ENCODE results near the gene CROCC2. TPM values are rescaled to one million over a fixed set of nuclear protein-coding genes. Genes with fewer than 3 reads are reported as not detected.

Gene CROCC2
- total RNA-seq, 4 donors from 2014 or later: not detected

DNA sequence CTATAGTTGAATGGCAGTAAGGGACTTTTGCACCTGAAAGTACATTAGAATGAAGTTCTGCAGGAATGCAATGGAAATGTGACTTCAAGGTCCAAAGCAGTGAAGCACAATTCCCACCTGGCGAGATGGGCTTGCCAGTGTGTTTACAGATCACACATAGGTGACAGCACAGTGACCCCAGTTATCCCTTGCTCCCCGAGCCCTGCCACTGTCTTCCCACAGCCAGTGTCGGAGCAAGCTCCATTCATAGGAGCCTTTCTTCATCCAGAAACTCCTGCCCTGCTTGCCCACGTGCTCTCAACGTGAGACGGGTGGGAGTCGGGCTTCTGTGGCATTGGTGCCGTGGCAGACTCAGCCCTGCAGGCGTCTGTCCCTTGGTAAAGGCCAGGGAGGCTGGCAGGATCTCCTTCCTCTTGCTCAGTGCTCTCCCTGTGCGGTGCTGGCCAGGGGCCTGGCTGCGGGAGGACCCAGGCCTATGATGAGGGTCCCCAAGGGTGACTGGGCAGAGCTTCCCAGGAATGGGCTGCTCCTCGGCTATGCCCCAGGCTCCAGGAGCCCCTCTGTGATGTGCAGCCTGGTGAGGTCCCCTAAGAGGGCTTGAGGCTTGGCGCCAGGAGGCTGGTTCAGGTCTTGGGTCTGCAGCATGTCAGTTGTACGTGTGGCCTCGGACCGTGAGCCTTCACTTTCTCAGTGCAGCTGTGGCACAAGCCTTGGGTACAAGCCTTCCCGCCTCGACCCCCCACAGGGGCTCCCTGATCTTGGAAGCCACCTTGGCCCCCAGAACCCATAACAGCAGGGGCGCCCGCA is 132.4 kb downstream of the CROCC2 start:
- Histone ChIP-seq H3K4me1 (peaks cover 0 to 14% (median 10%) of the 10 kb centered on the region in 4 donors), H3K36me3 (no peaks in the 10 kb centered on the region), H3K27me3 (peaks cover 15% of the 10 kb centered on the region), H3K9me3 (no peaks in the 10 kb centered on the region), H3K4me3 (no peak overlapping the region), H3K27ac (no peak overlapping the region)
- no peak for DNase-seq
- no peak for TF ChIP-seq POLR2AphosphoS5 (IDR thresholded peaks at IDR 0.05)
- TF ChIP-seq POLR2A (IDR thresholded peaks at IDR 0.05): no peak
- no peak for TF ChIP-seq CTCF (IDR thresholded peaks at IDR 0.05)
- no peak for TF ChIP-seq EP300 (IDR thresholded peaks at IDR 0.05; ENCODE audit: low read depth)
- in situ Hi-C loops (cut with MboI; ENCODE audit: low pct_ligation_motif_present in 1 of 4, low pct_unique_long_range_greater_than_20kb in 1 of 4, low sequenced_read_pairs in 3 of 4): no loop called here
- 20 to 94% methylated on average over 1 to 13 of the region's 20 CpGs for WGBS, 2 donors (ENCODE audit: low coverage in 1 of 2)
- intact Hi-C loops (cut with DNase I; ENCODE audit: low total_unique reads): no loop called here

DNA sequence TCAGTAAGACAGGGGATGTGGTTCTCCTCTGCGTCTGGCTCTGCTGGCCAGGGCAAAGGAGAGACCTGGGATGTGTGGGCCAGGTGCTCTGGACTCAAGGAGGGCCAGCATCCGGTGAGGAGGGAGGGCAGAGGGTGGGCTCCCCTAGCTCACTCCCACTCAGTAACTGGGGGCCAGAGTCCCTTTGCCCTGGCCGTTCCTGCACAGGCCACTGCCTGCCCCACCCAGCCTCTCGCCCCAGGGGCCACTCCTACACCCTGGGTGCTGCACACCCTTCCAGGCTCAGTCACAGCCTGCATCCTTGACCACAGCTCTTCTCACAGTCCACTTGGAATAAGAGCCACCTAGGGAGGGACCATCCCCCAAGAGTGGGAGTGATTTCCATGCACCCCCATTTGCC is 133.3 kb downstream of the CROCC2 start:
- no peak for DNase-seq
- Histone ChIP-seq H3K27me3 (peaks cover 15% of the 10 kb centered on the region), H3K27ac (no peak overlapping the region), H3K36me3 (no peaks in the 10 kb centered on the region), H3K4me1 (peaks cover 0 to 14% (median 10%) of the 10 kb centered on the region in 4 donors), H3K4me3 (no peak overlapping the region), H3K9me3 (no peaks in the 10 kb centered on the region)
- WGBS, 2 donors (ENCODE audit: low coverage in 1 of 2): 89% methylated on average over 4 of the region's 4 CpGs; no CpG with 5 or more reads in 1 of the 2 donors
- intact Hi-C loops (cut with DNase I; ENCODE audit: low total_unique reads) (no loop called here), in situ Hi-C loops (cut with MboI; ENCODE audit: low pct_ligation_motif_present in 1 of 4, low pct_unique_long_range_greater_than_20kb in 1 of 4, low sequenced_read_pairs in 3 of 4) (no loop called here)
- TF ChIP-seq POLR2AphosphoS5 (IDR thresholded peaks at IDR 0.05) (no peak), CTCF (IDR thresholded peaks at IDR 0.05) (no peak), EP300 (IDR thresholded peaks at IDR 0.05; ENCODE audit: low read depth) (no peak), POLR2A (IDR thresholded peaks at IDR 0.05) (no peak)

DNA sequence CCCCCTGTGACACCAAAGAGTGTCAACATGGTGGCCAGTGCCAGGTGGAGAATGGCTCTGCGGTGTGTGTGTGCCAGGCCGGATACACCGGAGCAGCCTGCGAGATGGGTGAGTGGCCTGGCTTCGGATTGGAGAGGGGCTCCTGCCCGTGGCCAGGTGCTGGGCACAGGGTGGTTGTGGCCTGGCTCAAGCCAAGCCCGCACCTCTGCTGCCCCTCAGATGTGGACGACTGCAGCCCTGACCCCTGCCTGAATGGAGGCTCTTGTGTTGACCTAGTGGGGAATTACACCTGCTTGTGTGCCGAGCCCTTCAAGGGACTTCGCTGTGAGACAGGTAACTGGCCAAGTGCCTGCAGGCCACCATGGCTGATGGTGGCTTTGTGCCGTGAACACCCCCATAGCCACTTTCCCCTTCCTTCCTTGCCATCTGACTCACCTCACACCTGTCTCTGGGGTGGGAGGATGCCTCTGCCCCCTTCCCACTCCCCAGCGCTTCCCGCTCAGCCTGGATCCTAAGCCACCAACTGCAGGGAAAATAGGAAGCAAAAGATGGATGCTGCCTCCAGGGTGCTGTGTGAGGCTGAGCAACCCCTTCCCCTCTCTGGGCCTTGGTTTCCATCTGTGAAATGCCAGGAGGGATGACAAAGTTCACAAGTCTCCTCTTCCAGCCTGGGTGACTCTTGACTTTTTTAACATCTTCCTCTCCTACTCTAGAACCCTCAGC is 134.1 kb downstream of the CROCC2 start:
- Histone ChIP-seq H3K4me1 (peaks cover 0 to 14% (median 10%) of the 10 kb centered on the region in 4 donors), H3K9me3 (peaks cover 0 to 2% of the 10 kb centered on the region in 2 donors), H3K4me3 (no peak overlapping the region), H3K36me3 (no peaks in the 10 kb centered on the region), H3K27ac (no peak overlapping the region), H3K27me3 (peaks cover 15% of the 10 kb centered on the region)
- DNase-seq: no peak
- intact Hi-C loops (cut with DNase I; ENCODE audit: low total_unique reads): no loop called here
- TF ChIP-seq EP300 (IDR thresholded peaks at IDR 0.05; ENCODE audit: low read depth) (no peak), CTCF (IDR thresholded peaks at IDR 0.05) (no peak), POLR2A (IDR thresholded peaks at IDR 0.05) (no peak)
- in situ Hi-C loops (cut with MboI; ENCODE audit: low pct_ligation_motif_present in 1 of 4, low pct_unique_long_range_greater_than_20kb in 1 of 4, low sequenced_read_pairs in 3 of 4): no loop called here
- 92 to 100% methylated on average over 2 to 13 of the region's 13 CpGs for WGBS, 2 donors (ENCODE audit: low coverage in 1 of 2)

DNA sequence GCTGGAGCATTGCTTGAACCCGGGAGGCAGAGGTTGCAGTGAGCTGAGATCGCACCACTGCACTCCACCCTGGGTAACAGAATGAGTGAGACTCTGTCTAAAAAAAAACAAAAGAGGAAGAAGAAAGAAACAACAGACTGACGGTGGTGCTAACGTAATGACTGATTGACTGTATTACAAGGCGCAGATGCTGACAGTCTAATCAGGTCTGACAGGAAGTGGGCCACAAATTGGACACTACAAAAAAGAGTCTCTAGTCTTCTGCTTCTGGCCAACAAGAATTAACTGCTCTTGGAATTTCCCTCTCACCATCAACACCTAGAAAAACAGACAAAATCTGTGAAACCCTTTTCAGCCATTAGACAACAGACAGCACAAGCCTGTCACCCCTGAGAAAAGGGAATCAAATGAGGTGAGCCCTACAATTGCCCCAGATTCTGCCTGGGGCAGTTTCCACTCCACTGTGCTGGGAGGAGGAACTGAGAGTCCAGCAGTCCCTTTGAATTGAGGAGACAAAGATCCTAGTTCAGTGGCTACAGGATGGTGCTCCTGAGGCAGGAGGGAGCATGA is 135.5 kb downstream of the CROCC2 start:
- Histone ChIP-seq H3K27me3 (peaks cover 9% of the 10 kb centered on the region), H3K4me1 (peaks cover 0 to 6% (median 3%) of the 10 kb centered on the region in 4 donors), H3K9me3 (peaks cover 0 to 2% of the 10 kb centered on the region in 2 donors), H3K27ac (no peak overlapping the region), H3K4me3 (no peak overlapping the region), H3K36me3 (no peaks in the 10 kb centered on the region)
- in situ Hi-C loops (cut with MboI; ENCODE audit: low pct_ligation_motif_present in 1 of 4, low pct_unique_long_range_greater_than_20kb in 1 of 4, low sequenced_read_pairs in 3 of 4): no loop called here
- no peak for TF ChIP-seq EP300 (IDR thresholded peaks at IDR 0.05; ENCODE audit: low read depth)
- WGBS, 2 donors (ENCODE audit: low coverage in 1 of 2): 66 to 71% methylated on average over 5 of the region's 5 CpGs
- DNase-seq: no peak
- intact Hi-C loops (cut with DNase I; ENCODE audit: low total_unique reads): no loop called here

Other genes starting within 250 kb of the CROCC2 start
- 1 to 10 TPM in 1 of 4 donors, under 1 TPM in 1, not detected in 2; 0.55 to 1.5 TPM for gene AQP12B, start 223.5 kb upstream of the CROCC2 start, total RNA-seq
- not detected for gene AQP12A, start 214.5 kb upstream of the CROCC2 start, total RNA-seq
- 1 to 10 TPM in 3 of 4 donors, under 1 TPM in 1; 0.40 to 3.4 (median 2.9) TPM for gene KIF1A, start 86.1 kb upstream of the CROCC2 start, total RNA-seq
- 1 to 10 TPM in 1 of 4 donors, under 1 TPM in 2, not detected in 1; 0.32 to 2.2 (median 0.82) TPM for gene AGXT, start 37.5 kb upstream of the CROCC2 start, total RNA-seq
- 10 to 100 TPM in 1 of 4 donors, 1 to 10 TPM in 2, not detected in 1; 4.9 to 11.6 (median 9.8) TPM for gene MAB21L4, start 10.2 kb upstream of the CROCC2 start, total RNA-seq
- 10 to 100 TPM in 3 of 4 donors, 1 to 10 TPM in 1; 8.2 to 65.5 (median 30.0) TPM for gene SNED1, start 92.3 kb downstream of the CROCC2 start, total RNA-seq
- gene MTERF4, start 196.0 kb downstream of the CROCC2 start, total RNA-seq: 100 to 1,000 TPM in 1 of 4 donors, 10 to 100 TPM in 3; 25.4 to 161 (median 34.3) TPM
- 10 to 100 TPM in 2 of 4 donors, 1 to 10 TPM in 2; 7.0 to 35.2 (median 19.1) TPM for gene PASK, start 243.1 kb downstream of the CROCC2 start, total RNA-seq
- 10 to 100 TPM; 10.8 to 84.2 (median 46.5) TPM for gene PPP1R7, start 244.1 kb downstream of the CROCC2 start, total RNA-seq